Epithelial cell of proximal tubule (primary cell): Measurements from ENCODE around the gene ALDH16A1. TPM values are rescaled to one million over a fixed set of nuclear protein-coding genes. Genes with fewer than 3 reads are reported as not detected.

Source experiments
- DNase-seq: peaks from one replicate; pipeline ENCODE4 v3.0.0-alpha.2; 2011; ENCODE audit warnings: low read depth
- H3K4me3 ChIP-seq: 2 replicates; pipeline ENCODE4 v1.5.1; 2011; ENCODE audit warnings: low read depth, mild to moderate bottlenecking, low read length
- CTCF ChIP-seq: conservative IDR thresholded peaks from 2 replicates; pipeline ENCODE4 v1.5.1; 2012; ENCODE audit warnings: low read depth, mild to moderate bottlenecking, low read length
- total RNA-seq: library from RNA; depleted of rRNA; stranded (reverse); fragments of >200 nt; gene quantifications from 2 replicates; pipeline ENCODE4 v1.2.3, GENCODE V29; 2015

The ALDH16A1 gene
- total RNA-seq, 1 donor from 2014 or later = 41.5 TPM

- TF ChIP-seq CTCF = no peak
- DNase-seq = no peak
- H3K4me3 ChIP-seq = no peak overlapping the region
These were observed 65.0 kb downstream of the ALDH16A1 start for GRCh38 chr19:49518033-49518432.

Other genes starting within 250 kb of the ALDH16A1 start
- gene SLC6A16, start 128.0 kb upstream of the ALDH16A1 start, total RNA-seq = 0.07 and 0.29 TPM in 2 replicates
- not detected in 2 replicates for gene CD37, start 117.8 kb upstream of the ALDH16A1 start, total RNA-seq
- gene TEAD2, start 90.8 kb upstream of the ALDH16A1 start, total RNA-seq = 74.5 and 89.5 TPM in 2 replicates
- 1.3 TPM in 1 of 2 replicates, not detected in the other for gene DKKL1, start 89.3 kb upstream of the ALDH16A1 start, total RNA-seq
- 0.06 TPM in 1 of 2 replicates, not detected in the other for gene KASH5, start 65.0 kb upstream of the ALDH16A1 start, total RNA-seq
- gene PTH2, start 29.8 kb upstream of the ALDH16A1 start, total RNA-seq = not detected in 2 replicates
- not detected in 2 replicates for gene GFY, start 27.8 kb upstream of the ALDH16A1 start, total RNA-seq
- not detected in 2 replicates for gene SLC17A7, start 11.7 kb upstream of the ALDH16A1 start, total RNA-seq
- 130 and 147 TPM in 2 replicates for gene PIH1D1, start 1.4 kb upstream of the ALDH16A1 start, total RNA-seq
- 0.81 and 2.5 TPM in 2 replicates for gene FLT3LG, start 21.0 kb downstream of the ALDH16A1 start, total RNA-seq
- gene RPL13A, start 34.4 kb downstream of the ALDH16A1 start, total RNA-seq = 3,343 and 3,374 TPM in 2 replicates
- gene RPS11, start 43.2 kb downstream of the ALDH16A1 start, total RNA-seq = 3,600 and 5,144 TPM in 2 replicates
- 34.2 and 79.3 TPM in 2 replicates for gene FCGRT, start 59.4 kb downstream of the ALDH16A1 start, total RNA-seq
- 14.1 and 32.9 TPM in 2 replicates for gene RCN3, start 74.8 kb downstream of the ALDH16A1 start, total RNA-seq
- 82.4 and 168 TPM in 2 replicates for gene NOSIP, start 127.3 kb downstream of the ALDH16A1 start, total RNA-seq
- gene PRRG2, start 128.1 kb downstream of the ALDH16A1 start, total RNA-seq = 0.87 and 1.0 TPM in 2 replicates
- 6.7 and 7.8 TPM in 2 replicates for gene PRR12, start 138.0 kb downstream of the ALDH16A1 start, total RNA-seq
- gene RRAS, start 186.9 kb downstream of the ALDH16A1 start, total RNA-seq = 33.5 and 67.2 TPM in 2 replicates
- 51.0 and 54.8 TPM in 2 replicates for gene SCAF1, start 189.0 kb downstream of the ALDH16A1 start, total RNA-seq
- gene IRF3, start 212.6 kb downstream of the ALDH16A1 start, total RNA-seq = 73.8 and 78.3 TPM in 2 replicates
- gene BCL2L12, start 212.7 kb downstream of the ALDH16A1 start, total RNA-seq = 53.3 and 69.8 TPM in 2 replicates
- gene PRMT1, start 224.0 kb downstream of the ALDH16A1 start, total RNA-seq = 186 and 629 TPM in 2 replicates
- 1.9 and 2.8 TPM in 2 replicates for gene ADM5, start 236.4 kb downstream of the ALDH16A1 start, total RNA-seq
- 1.7 and 9.9 TPM in 2 replicates for gene CPT1C, start 237.9 kb downstream of the ALDH16A1 start, total RNA-seq